Measurements from ENCODE around the gene OLFML2A.

OLFML2A gene

GRCh38 chr9:124809741-124810500 lies 33.0 kb downstream of the OLFML2A start:
- Histone ChIP-seq H3K27me3 (ENCODE audit: insufficient read depth, low read length, poor library complexity, severe bottlenecking) (no peaks in the 10 kb centered on the region), H3K4me2 (ENCODE audit: low read depth, low read length, poor library complexity, severe bottlenecking) (no peak overlapping the region), H3K4me3 (ENCODE audit: low read length, poor library complexity, severe bottlenecking) (no peak overlapping the region), H4K20me1 (ENCODE audit: insufficient read depth, low read length, poor library complexity, severe bottlenecking) (no peaks in the 10 kb centered on the region), H2AFZ (ENCODE audit: low read length) (no peak overlapping the region), H3K9me3 (ENCODE audit: insufficient read depth, low read depth, low read length) (no peaks in the 10 kb centered on the region), H3K9ac (ENCODE audit: low read depth, low read length, poor library complexity, severe bottlenecking) (no peak overlapping the region), H3K36me3 (ENCODE audit: insufficient read depth, low read length) (no peaks in the 10 kb centered on the region), H3K9me2 (replicated peaks; ENCODE audit: low read depth, low read length) (no peaks in the 10 kb centered on the region), H3F3A (ENCODE audit: low read depth) (no peaks in the 10 kb centered on the region), H3K79me2 (ENCODE audit: insufficient read depth, low read length) (no peaks in the 10 kb centered on the region), H3K4me1 (ENCODE audit: insufficient read depth, low read length, poor library complexity, severe bottlenecking) (no peaks in the 10 kb centered on the region)
- TF ChIP-seq EZH2phosphoT487 (IDR thresholded peaks at IDR 0.05; ENCODE audit: borderline replicate concordance): no peak
- TF ChIP-seq, protein P1, sequence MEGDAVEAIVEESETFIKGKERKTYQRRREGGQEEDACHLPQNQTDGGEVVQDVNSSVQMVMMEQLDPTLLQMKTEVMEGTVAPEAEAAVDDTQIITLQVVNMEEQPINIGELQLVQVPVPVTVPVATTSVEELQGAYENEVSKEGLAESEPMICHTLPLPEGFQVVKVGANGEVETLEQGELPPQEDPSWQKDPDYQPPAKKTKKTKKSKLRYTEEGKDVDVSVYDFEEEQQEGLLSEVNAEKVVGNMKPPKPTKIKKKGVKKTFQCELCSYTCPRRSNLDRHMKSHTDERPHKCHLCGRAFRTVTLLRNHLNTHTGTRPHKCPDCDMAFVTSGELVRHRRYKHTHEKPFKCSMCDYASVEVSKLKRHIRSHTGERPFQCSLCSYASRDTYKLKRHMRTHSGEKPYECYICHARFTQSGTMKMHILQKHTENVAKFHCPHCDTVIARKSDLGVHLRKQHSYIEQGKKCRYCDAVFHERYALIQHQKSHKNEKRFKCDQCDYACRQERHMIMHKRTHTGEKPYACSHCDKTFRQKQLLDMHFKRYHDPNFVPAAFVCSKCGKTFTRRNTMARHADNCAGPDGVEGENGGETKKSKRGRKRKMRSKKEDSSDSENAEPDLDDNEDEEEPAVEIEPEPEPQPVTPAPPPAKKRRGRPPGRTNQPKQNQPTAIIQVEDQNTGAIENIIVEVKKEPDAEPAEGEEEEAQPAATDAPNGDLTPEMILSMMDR (conservative IDR thresholded peaks at IDR 0.05; ENCODE audit: low read length): no peak

DNA sequence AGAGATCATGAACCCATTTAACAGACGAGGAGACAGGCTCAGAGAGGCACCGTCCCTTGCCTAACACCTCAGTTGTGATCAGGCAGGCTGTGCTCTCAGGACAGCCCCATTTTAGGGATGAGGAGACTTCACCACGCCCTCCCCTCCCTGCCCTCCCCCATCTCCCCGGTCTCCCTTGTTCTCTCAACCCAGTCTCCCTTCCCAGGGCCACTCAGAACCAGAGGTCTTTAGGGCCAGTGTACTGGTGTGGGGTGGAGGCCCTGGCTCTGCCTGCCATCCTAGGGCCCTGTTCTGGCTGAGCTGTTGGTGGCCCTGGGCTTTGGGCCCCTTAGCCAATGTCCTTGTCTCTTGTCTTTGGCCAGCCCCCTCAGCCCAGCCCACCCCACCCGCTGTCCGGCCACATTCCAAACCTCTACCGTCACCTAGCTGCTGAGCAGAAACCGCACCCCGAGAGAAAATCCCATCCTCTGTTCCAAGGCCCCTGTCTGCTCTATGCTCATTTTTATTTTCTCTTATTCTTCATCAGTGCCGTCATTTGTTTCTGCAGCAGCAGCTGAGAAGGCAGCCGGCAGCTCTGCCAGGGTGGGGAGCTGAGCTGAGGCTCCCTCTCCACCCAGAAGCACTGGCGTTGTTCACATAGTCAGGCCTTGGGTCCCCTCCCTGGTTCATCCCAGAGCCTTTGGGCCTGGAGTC lies 33.9 kb downstream of the OLFML2A start:
- Histone ChIP-seq H4K20me1 (ENCODE audit: insufficient read depth, low read length, poor library complexity, severe bottlenecking) (no peaks in the 10 kb centered on the region), H3K36me3 (ENCODE audit: insufficient read depth, low read length) (no peaks in the 10 kb centered on the region), H3K4me1 (ENCODE audit: insufficient read depth, low read length, poor library complexity, severe bottlenecking) (no peaks in the 10 kb centered on the region), H3K9me3 (ENCODE audit: insufficient read depth, low read depth, low read length) (no peaks in the 10 kb centered on the region), H3K4me3 (ENCODE audit: low read length, poor library complexity, severe bottlenecking) (no peak overlapping the region), H3K27me3 (ENCODE audit: insufficient read depth, low read length, poor library complexity, severe bottlenecking) (no peaks in the 10 kb centered on the region), H3F3A (ENCODE audit: low read depth) (no peaks in the 10 kb centered on the region), H3K79me2 (ENCODE audit: insufficient read depth, low read length) (no peaks in the 10 kb centered on the region), H3K9ac (ENCODE audit: low read depth, low read length, poor library complexity, severe bottlenecking) (no peak overlapping the region), H3K9me2 (replicated peaks; ENCODE audit: low read depth, low read length) (no peaks in the 10 kb centered on the region), H3K4me2 (ENCODE audit: low read depth, low read length, poor library complexity, severe bottlenecking) (no peak overlapping the region), H2AFZ (ENCODE audit: low read length) (no peak overlapping the region)
- TF ChIP-seq, protein P1 (conservative IDR thresholded peaks at IDR 0.05; ENCODE audit: low read length): no peak
- no peak for TF ChIP-seq EZH2phosphoT487 (IDR thresholded peaks at IDR 0.05; ENCODE audit: borderline replicate concordance)

- H3K27me3 ChIP-seq (ENCODE audit: insufficient read depth, low read length, poor library complexity, severe bottlenecking): no peaks in the 10 kb centered on the region
- H3K9ac ChIP-seq (ENCODE audit: low read depth, low read length, poor library complexity, severe bottlenecking): no peak overlapping the region
- H3F3A ChIP-seq (ENCODE audit: low read depth): no peaks in the 10 kb centered on the region
- H3K4me2 ChIP-seq (ENCODE audit: low read depth, low read length, poor library complexity, severe bottlenecking): no peak overlapping the region
- H3K4me1 ChIP-seq (ENCODE audit: insufficient read depth, low read length, poor library complexity, severe bottlenecking): no peaks in the 10 kb centered on the region
- H2AFZ ChIP-seq (ENCODE audit: low read length): no peak overlapping the region
- H3K4me3 ChIP-seq (ENCODE audit: low read length, poor library complexity, severe bottlenecking): no peak overlapping the region
- H4K20me1 ChIP-seq (ENCODE audit: insufficient read depth, low read length, poor library complexity, severe bottlenecking): no peaks in the 10 kb centered on the region
- no peak for TF ChIP-seq EZH2phosphoT487 (IDR thresholded peaks at IDR 0.05; ENCODE audit: borderline replicate concordance)
- TF ChIP-seq, protein P1 (conservative IDR thresholded peaks at IDR 0.05; ENCODE audit: low read length): no peak
- H3K79me2 ChIP-seq (ENCODE audit: insufficient read depth, low read length): no peaks in the 10 kb centered on the region
- H3K9me3 ChIP-seq (ENCODE audit: insufficient read depth, low read depth, low read length): no peaks in the 10 kb centered on the region
- no peaks in the 10 kb centered on the region for H3K36me3 ChIP-seq (ENCODE audit: insufficient read depth, low read length)
- H3K9me2 ChIP-seq (replicated peaks; ENCODE audit: low read depth, low read length): no peaks in the 10 kb centered on the region
Measured at GRCh38 chr9:124812441-124812876, 35.5 kb downstream of the OLFML2A start.
